Loucy (cell line): ENCODE data around the gene CTNNA2.

ENCODE experiments used
- H2AFZ ChIP-seq: fragments of 200-600 bp; sonication (generic); 2 replicates; pipeline ENCODE4 v1.6.0; 2016; ENCODE audit warnings: antibody characterized with exemption, mild to moderate bottlenecking, low read length, moderate library complexity
- H3F3A ChIP-seq: fragments of 200-600 bp; 2 replicates; pipeline ENCODE4 v1.6.0; 2016; ENCODE audit warnings: antibody characterized with exemption, low read depth, mild to moderate bottlenecking
- H3K27me3 ChIP-seq: fragments of 200-600 bp; sonication (generic); 2 replicates; pipeline ENCODE4 v1.6.1; 2014; ENCODE audit warnings: low read length, mild to moderate bottlenecking; ENCODE audit not compliant: insufficient read depth, poor library complexity, severe bottlenecking
- H3K36me3 ChIP-seq: fragments of 200-600 bp; sonication (generic); 2 replicates; pipeline ENCODE4 v1.6.1; 2016; ENCODE audit warnings: low read length; ENCODE audit not compliant: insufficient read depth
- H3K4me1 ChIP-seq: fragments of 200-600 bp; sonication (generic); 2 replicates; pipeline ENCODE4 v1.5.1; 2014; ENCODE audit warnings: low read length, mild to moderate bottlenecking; ENCODE audit not compliant: insufficient read depth, poor library complexity, severe bottlenecking
- H3K4me2 ChIP-seq: fragments of 200-600 bp; sonication (generic); 2 replicates; pipeline ENCODE4 v1.6.0; 2014; ENCODE audit warnings: antibody characterized with exemption, low read length, low read depth, mild to moderate bottlenecking; ENCODE audit not compliant: poor library complexity, severe bottlenecking
- H3K4me3 ChIP-seq: fragments of 200-600 bp; sonication (generic); 2 replicates; pipeline ENCODE4 v1.5.1; 2014; ENCODE audit warnings: low read length, mild to moderate bottlenecking, mixed read lengths; ENCODE audit not compliant: poor library complexity, severe bottlenecking
- H3K79me2 ChIP-seq: fragments of 200-600 bp; sonication (generic); 2 replicates; pipeline ENCODE4 v1.6.1; 2014; ENCODE audit warnings: low read length; ENCODE audit not compliant: insufficient read depth
- H3K9ac ChIP-seq: fragments of 200-600 bp; sonication (generic); 2 replicates; pipeline ENCODE4 v1.6.0; 2014; ENCODE audit warnings: mild to moderate bottlenecking, low read depth, low read length, moderate library complexity; ENCODE audit not compliant: poor library complexity, severe bottlenecking
- H3K9me2 ChIP-seq: fragments of 200-600 bp; sonication (generic); replicated peaks from 2 replicates; pipeline ENCODE4 v1.6.1; 2016; ENCODE audit warnings: low read depth, low read length, mixed read lengths
- H3K9me3 ChIP-seq: fragments of 200-600 bp; sonication (generic); 2 replicates; pipeline ENCODE4 v1.6.1; 2014; ENCODE audit warnings: mild to moderate bottlenecking, antibody characterized with exemption, low read length, low read depth; ENCODE audit not compliant: insufficient read depth
- H4K20me1 ChIP-seq: fragments of 200-600 bp; sonication (generic); 2 replicates; pipeline ENCODE4 v1.6.0; 2014; ENCODE audit warnings: antibody characterized with exemption, low read length, mild to moderate bottlenecking; ENCODE audit not compliant: insufficient read depth, poor library complexity, severe bottlenecking
- CTCF ChIP-seq: fragments of 200-600 bp; sonication (generic); conservative IDR thresholded peaks from 2 replicates; pipeline ENCODE4 v1.5.1; 2014; ENCODE audit warnings: mild to moderate bottlenecking, antibody characterized with exemption, low read length
- EZH2phosphoT487 ChIP-seq: fragments of 200-600 bp; IDR thresholded peaks from 2 replicates; pipeline ENCODE4 v1.6.1; 2018; ENCODE audit warnings: antibody characterized with exemption, mild to moderate bottlenecking, moderate library complexity, borderline replicate concordance

The CTNNA2 gene

GRCh38 chr2:80459028-80459427 lies 946.2 kb downstream of the CTNNA2 start:
- H4K20me1 ChIP-seq = no peaks in the 10 kb centered on the region
- no peaks in the 10 kb centered on the region for H3K9me2 ChIP-seq
- no peak overlapping the region for H3K4me3 ChIP-seq
- no peak overlapping the region for H2AFZ ChIP-seq
- H3K9ac ChIP-seq = no peak overlapping the region
- no peaks in the 10 kb centered on the region for H3K27me3 ChIP-seq
- no peaks in the 10 kb centered on the region for H3K4me1 ChIP-seq
- no peaks in the 10 kb centered on the region for H3K9me3 ChIP-seq
- no peaks in the 10 kb centered on the region for H3K36me3 ChIP-seq
- TF ChIP-seq EZH2phosphoT487 (no peak), CTCF (no peak)
- no peak overlapping the region for H3K4me2 ChIP-seq
- no peaks in the 10 kb centered on the region for H3K79me2 ChIP-seq
- H3F3A ChIP-seq = no peaks in the 10 kb centered on the region

GRCh38 chr2:80461505-80462197 lies 948.8 kb downstream of the CTNNA2 start:
- Histone ChIP-seq H3K27me3 (no peaks in the 10 kb centered on the region), H2AFZ (no peak overlapping the region), H3K4me2 (no peak overlapping the region), H3K36me3 (no peaks in the 10 kb centered on the region), H4K20me1 (no peaks in the 10 kb centered on the region), H3F3A (no peaks in the 10 kb centered on the region), H3K9me2 (no peaks in the 10 kb centered on the region), H3K4me3 (no peak overlapping the region), H3K79me2 (no peaks in the 10 kb centered on the region), H3K9ac (no peak overlapping the region), H3K4me1 (no peaks in the 10 kb centered on the region), H3K9me3 (no peaks in the 10 kb centered on the region)
- TF ChIP-seq EZH2phosphoT487 (no peak), CTCF (no peak)

- Histone ChIP-seq H3K4me2 (no peak overlapping the region), H2AFZ (no peak overlapping the region), H3K9me2 (no peaks in the 10 kb centered on the region), H4K20me1 (no peaks in the 10 kb centered on the region), H3K79me2 (no peaks in the 10 kb centered on the region), H3K4me3 (no peak overlapping the region), H3K4me1 (no peaks in the 10 kb centered on the region), H3F3A (no peaks in the 10 kb centered on the region), H3K9ac (no peak overlapping the region), H3K27me3 (no peaks in the 10 kb centered on the region), H3K36me3 (no peaks in the 10 kb centered on the region), H3K9me3 (no peaks in the 10 kb centered on the region)
- no peak for TF ChIP-seq EZH2phosphoT487
- no peak for TF ChIP-seq CTCF
Measured at GRCh38 chr2:80462654-80463053, 949.8 kb downstream of the CTNNA2 start.
